K562 (cell line): Measurements from ENCODE around the gene HOXB3. TPM values are rescaled to one million over a fixed set of nuclear protein-coding genes. Genes with fewer than 3 reads are reported as not detected.

ENCODE experiments used
- ATAC-seq: fragments of 200-7000 bp; cut with Tn5 transposase; 3 replicates; pipeline ENCODE4 v1.9.1; 2020; ENCODE audit warnings: moderate library complexity
- BruUV-seq: library from RNA; stranded (reverse); fragments of 400-500 nt; replicated peaks from 2 replicates; lab custom pipeline; 2021; lab: Mats Ljungman, UMichigan
- CTCF ChIA-PET: fragments of 300-600 bp; formaldehyde crosslinking; extraction: SDS; loops from one replicate; lab custom pipeline; 2021; ENCODE audit warnings: low intra/inter-chr PET ratio; lab: Yijun Ruan, JAX
- POLR2A ChIA-PET: fragments of 300-600, 350-650 bp; sonication (Branson Sonifier 250); formaldehyde crosslinking; extraction: SDS; loops from one replicate; lab custom pipeline; 2021; ENCODE audit warnings: antibody characterized with exemption, inconsistent platforms; lab: Yijun Ruan, JAX
- DNase-seq, 4 experiments: peaks; one replicate each; pipeline versions ENCODE4 v3.0.0 to v3.0.0-alpha.2; 2011 to 2018; ENCODE audit warnings: low spot score in 3 of 4, mixed read lengths in 3 of 4; ENCODE audit errors: extremely low read depth in 1 of 4
- FAIRE-seq: peaks from 2 replicates; lab custom pipeline; 2011; peaks lifted over from hg19 to GRCh38; lab: Jason Lieb, UNC
- H2AFZ ChIP-seq: 2 replicates; pipeline ENCODE4 v1.6.0; 2011; ENCODE audit warnings: low read depth, low read length, control low read depth, inconsistent platforms
- H3K27ac ChIP-seq: fragments of 200-600 bp; 3 replicates; pipeline ENCODE4 v1.8.0; 2011; ENCODE audit warnings: low read depth, mild to moderate bottlenecking, control low read depth, inconsistent platforms, low read length, moderate library complexity, mixed read lengths; ENCODE audit errors: extremely low read depth
- H3K27me3 ChIP-seq, 2 experiments: fragments of 300-600 bp in 1 of 2; 2 replicates in 1 of 2; 3 replicates in 1 of 2; pipeline versions ENCODE4 v1.6.0 to v1.8.0; 2011; ENCODE audit warnings: inconsistent platforms in 2 of 2, low read length in 2 of 2, mild to moderate bottlenecking in 1 of 2, mixed read lengths in 1 of 2, moderate library complexity in 1 of 2; ENCODE audit not compliant: control insufficient read depth in 2 of 2, insufficient read depth in 2 of 2
- H3K36me3 ChIP-seq: fragments of 300-600 bp; 3 replicates; pipeline ENCODE4 v1.8.0; 2011; ENCODE audit warnings: mild to moderate bottlenecking, low read length, inconsistent platforms; ENCODE audit not compliant: control insufficient read depth, insufficient read depth
- H3K4me1 ChIP-seq, 2 experiments: fragments of 200-600 bp in 1 of 2; replicated peaks in 1 of 2; 2 replicates in 1 of 2; 3 replicates in 1 of 2; pipeline versions ENCODE4 v1.5.1 to v1.8.0; 2011; ENCODE audit warnings: inconsistent platforms in 2 of 2, low read length in 2 of 2, mild to moderate bottlenecking in 1 of 2, mixed read lengths in 1 of 2, moderate library complexity in 1 of 2; ENCODE audit not compliant: control insufficient read depth in 2 of 2, insufficient read depth in 2 of 2
- H3K4me2 ChIP-seq: 2 replicates; pipeline ENCODE4 v1.6.1; 2011; ENCODE audit warnings: low read length, control low read depth, inconsistent platforms, mixed read lengths; ENCODE audit not compliant: insufficient read depth
- H3K4me3 ChIP-seq: fragments of 200-600 bp; sonication (generic), shearing (Covaris generic); 2 replicates; pipeline ENCODE4 v1.5.1; 2016; ENCODE audit warnings: control low read depth, inconsistent platforms
- H3K79me2 ChIP-seq: fragments of 200-600 bp; 3 replicates; pipeline ENCODE4 v1.8.0; 2011; ENCODE audit warnings: low read length, inconsistent platforms; ENCODE audit not compliant: control insufficient read depth, insufficient read depth
- H3K9ac ChIP-seq, 2 experiments: 2 replicates each; pipeline versions ENCODE4 v1.6.0 to v1.6.1; 2011; ENCODE audit warnings: low read depth in 2 of 2, low read length in 2 of 2, control low read depth in 1 of 2, inconsistent platforms in 1 of 2, mild to moderate bottlenecking in 1 of 2, mixed read lengths in 1 of 2; ENCODE audit not compliant: insufficient read depth in 1 of 2
- H3K9me1 ChIP-seq: one replicate; pipeline ENCODE4 v1.6.0; 2011; ENCODE audit warnings: inconsistent platforms, mild to moderate bottlenecking, low read length, moderate library complexity; ENCODE audit not compliant: control insufficient read depth, insufficient read depth
- H3K9me3 ChIP-seq: replicated peaks from 2 replicates; pipeline ENCODE4 v1.5.1; 2011; ENCODE audit warnings: low read depth, low read length, inconsistent platforms; ENCODE audit not compliant: control insufficient read depth, insufficient read depth
- H4K20me1 ChIP-seq: replicated peaks from 2 replicates; pipeline ENCODE4 v1.6.1; 2011; ENCODE audit warnings: low read length, inconsistent platforms, mixed read lengths; ENCODE audit not compliant: control insufficient read depth, insufficient read depth
- CC2D1A ChIP-seq: fragments of 450-650 bp; IDR thresholded peaks from 2 replicates; pipeline ENCODE4 v1.6.1; 2017; ENCODE audit warnings: mild to moderate bottlenecking
- ESRRB ChIP-seq: fragments of 250-450 bp; sonication (Bioruptor Pico); IDR thresholded peaks from 2 replicates; pipeline ENCODE4 v1.5.0; 2020; ENCODE audit warnings: mild to moderate bottlenecking, moderate library complexity, borderline replicate concordance
- FOXA3 ChIP-seq, 2 experiments: fragments of 450-650 bp in 1 of 2; sonication (generic) in 1 of 2; formaldehyde crosslinking; IDR thresholded peaks in 1 of 2; conservative IDR thresholded peaks in 1 of 2; 2 replicates each; pipeline versions ENCODE4 v1.4.0 to v1.8.0; 2020 to 2022; ENCODE audit warnings: mild to moderate bottlenecking in 2 of 2, missing genetic modification reagents in 1 of 2
- HMGXB4 ChIP-seq: sonication (generic); formaldehyde crosslinking; IDR thresholded peaks from 2 replicates; pipeline ENCODE4 v1.8.1; 2023; ENCODE audit warnings: mild to moderate bottlenecking, missing genetic modification reagents
- JUNB ChIP-seq: fragments of 450-650 bp; formaldehyde crosslinking; conservative IDR thresholded peaks from 2 replicates; pipeline ENCODE4 v1.4.0; 2020; ENCODE audit warnings: mild to moderate bottlenecking
- MAFG ChIP-seq: fragments of 450-650 bp; conservative IDR thresholded peaks from 2 replicates; pipeline ENCODE4 v1.6.1; 2016; ENCODE audit warnings: missing genetic modification characterization, missing compliant biosample characterization
- MAX ChIP-seq: sonication (generic); formaldehyde crosslinking; IDR thresholded peaks from 2 replicates; pipeline ENCODE4 v1.9.0; 2022; ENCODE audit warnings: mild to moderate bottlenecking, missing genetic modification reagents
- POLR2G ChIP-seq: fragments of 200-400 bp; formaldehyde crosslinking; IDR thresholded peaks from 2 replicates; pipeline ENCODE4 v1.6.1; 2017; ENCODE audit warnings: low read depth, mild to moderate bottlenecking, antibody characterized with exemption, low read length, moderate library complexity
- RBFOX2 ChIP-seq: fragments of 200-400 bp; formaldehyde crosslinking; IDR thresholded peaks from 2 replicates; pipeline ENCODE4 v1.6.1; 2017; ENCODE audit warnings: low read depth, mild to moderate bottlenecking, low read length, moderate library complexity
- RBM22 ChIP-seq: fragments of 200-400 bp; formaldehyde crosslinking; IDR thresholded peaks from 2 replicates; pipeline ENCODE4 v1.6.1; 2018; ENCODE audit warnings: low read length, low read depth; ENCODE audit not compliant: poor library complexity, severe bottlenecking
- TFE3 ChIP-seq: fragments of 450-650 bp; formaldehyde crosslinking; IDR thresholded peaks from 2 replicates; pipeline ENCODE4 v1.4.0; 2020; ENCODE audit warnings: mild to moderate bottlenecking, mixed read lengths
- ZFX ChIP-seq: sonication (generic); formaldehyde crosslinking; IDR thresholded peaks from 2 replicates; pipeline ENCODE4 v1.8.0; 2022; ENCODE audit warnings: mild to moderate bottlenecking, missing genetic modification reagents, moderate library complexity
- WGBS: fragments of 100-300 bp; shearing (Covaris generic); methylation state at CpG from one replicate; pipeline ENCODE4 v1.1.6; 2016; ENCODE audit warnings: low coverage, mixed read lengths; ENCODE audit not compliant: insufficient coverage; ENCODE audit errors: missing lambda C conversion rate; 5-methylcytosine and 5-hydroxymethylcytosine counted together
- in situ Hi-C: fragments of 300-500 bp; cut with MboI; formaldehyde crosslinking; loops from 4 replicates; pipeline ENCODE4 v1.15.0; 2018; ENCODE audit warnings: inconsistent platforms, mixed read lengths
- intact Hi-C: fragments of 100-400 bp; cut with micrococcal nuclease; formaldehyde crosslinking; loops from 2 replicates; pipeline ENCODE4 v1.14.2; 2022
- polyA plus RNA-seq, 8 experiments: library from polyadenylated mRNA; depleted of rRNA in 4 of 8; stranded (reverse) in 5 of 8; unstranded in 3 of 8; fragments of >200 nt; fragmentation: Nextera tagmentation in 2 of 8; fragmentation: Illumina TruSeq in 1 of 8; extraction: Ambion mirVana in 2 of 8; extraction: Trizol in 1 of 8; gene quantifications; 2 replicates each; pipeline versions ENCODE4 v1.2.1 to v1.2.3, GENCODE V29; 2011 to 2014; ENCODE audit warnings: inconsistent platforms in 1 of 8, missing spikeins in 1 of 8
- total RNA-seq, 7 experiments: library from RNA; depleted of rRNA in 6 of 7; stranded (reverse); fragments of >200 nt in 6 of 7; fragmentation: Illumina TruSeq in 2 of 7; extraction: Trizol in 2 of 7; gene quantifications; 2 replicates each; pipeline versions ENCODE4 v1.2.1 to v1.2.3, GENCODE V29; 2011 to 2021; ENCODE audit warnings: low replicate concordance in 1 of 7
- TF ChIP-seq, protein P1 (sequence below): sonication (generic); formaldehyde crosslinking; IDR thresholded peaks from 2 replicates; pipeline ENCODE4 v1.8.1; 2023; ENCODE audit warnings: mild to moderate bottlenecking, missing genetic modification reagents

The HOXB3 gene
- total and polyA plus RNA-seq, 9 of the 15 experiments (the other 6 are each of a cell fraction or from before 2014, with no cell fraction given) = 2.4 to 41.3 (median 20.2) TPM

GRCh38 chr17:48619826-48620449 lies 29.9 kb upstream of the HOXB3 start:
- Histone ChIP-seq H3K36me3 (peaks cover 50% of the 10 kb centered on the region), H3K9me1 (no peaks in the 10 kb centered on the region), H3K4me1 (peaks cover 48 to 50% of the 10 kb centered on the region in 2 experiments; a peak in 4 of 5 replicates), H3K4me3 (0 out of 2 replicates have a peak overlapping the region, but pooled peaks have one; percentile 39), H3K27me3 (no peaks in the 10 kb centered on the region), H4K20me1 (peaks cover 50% of the 10 kb centered on the region), H3K9ac (peak overlapping the region; percentile 28 to 84; a peak in 3 of 4 replicates), H3K27ac (peak overlapping the region; percentile 72; the same call in 2 of the 3 replicates), H2AFZ (no peak overlapping the region), H3K4me2 (peak overlapping the region; percentile 76), H3K79me2 (peaks cover 78% of the 10 kb centered on the region), H3K9me3 (no peaks in the 10 kb centered on the region)
- WGBS = 70% methylated on average over 20 of the region's 32 CpGs
- CTCF ChIA-PET = interaction anchor here (0.5 to 2.2 kb wide), 4 partner anchors 313 to 593 kb away, joined by 3 to 10 read pairs (median 6); no protein-coding TSS in a partner anchor
- no peak for FAIRE-seq
- no peak for DNase-seq
- intact Hi-C loops = no loop called here
- in situ Hi-C loops = loop anchor here (10.0 kb wide), 1 partner anchor 585 kb away; the partner anchor contains the start of gene COPZ2
- POLR2A ChIA-PET = interaction anchor here (0.5 to 1.3 kb wide), 4 partner anchors 17 to 208 kb away, joined by 3 read pairs; no protein-coding TSS in a partner anchor
- BruUV-seq = no TSS peak
- peak; percentile 35 for ATAC-seq
- TF ChIP-seq RBFOX2 (peak; percentile 80), CC2D1A (no peak), RBM22 (peak; percentile 94), ESRRB (0 out of 2 replicates have a peak, but pooled peaks have one; percentile 9), JUNB (CRISPR knock-in tag) (no peak), MAX (CRISPR knock-in tag) (no peak), HMGXB4 (CRISPR knock-in tag) (no peak), ZFX (CRISPR knock-in tag) (peak; percentile 45; the same call in 1 of the 2 replicates), MAFG (no peak), FOXA3 (CRISPR knock-in tag; conservative IDR thresholded peaks at IDR 0.05 in 1 of 2, IDR thresholded peaks at IDR 0.05 in 1 of 2) (no peak), POLR2G (peak; percentile 87), TFE3 (CRISPR knock-in tag) (no peak)
- TF ChIP-seq, protein P1, sequence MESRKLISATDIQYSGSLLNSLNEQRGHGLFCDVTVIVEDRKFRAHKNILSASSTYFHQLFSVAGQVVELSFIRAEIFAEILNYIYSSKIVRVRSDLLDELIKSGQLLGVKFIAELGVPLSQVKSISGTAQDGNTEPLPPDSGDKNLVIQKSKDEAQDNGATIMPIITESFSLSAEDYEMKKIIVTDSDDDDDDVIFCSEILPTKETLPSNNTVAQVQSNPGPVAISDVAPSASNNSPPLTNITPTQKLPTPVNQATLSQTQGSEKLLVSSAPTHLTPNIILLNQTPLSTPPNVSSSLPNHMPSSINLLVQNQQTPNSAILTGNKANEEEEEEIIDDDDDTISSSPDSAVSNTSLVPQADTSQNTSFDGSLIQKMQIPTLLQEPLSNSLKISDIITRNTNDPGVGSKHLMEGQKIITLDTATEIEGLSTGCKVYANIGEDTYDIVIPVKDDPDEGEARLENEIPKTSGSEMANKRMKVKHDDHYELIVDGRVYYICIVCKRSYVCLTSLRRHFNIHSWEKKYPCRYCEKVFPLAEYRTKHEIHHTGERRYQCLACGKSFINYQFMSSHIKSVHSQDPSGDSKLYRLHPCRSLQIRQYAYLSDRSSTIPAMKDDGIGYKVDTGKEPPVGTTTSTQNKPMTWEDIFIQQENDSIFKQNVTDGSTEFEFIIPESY (CRISPR knock-in tag) = peak; percentile 80
